Keratinocyte (primary cell): ENCODE results near the gene GABRD.

Experiments used
- CTCF ChIP-seq, 3 experiments: IDR thresholded peaks in 1 of 3; conservative IDR thresholded peaks in 1 of 3; optimal IDR thresholded peaks in 1 of 3; 2 replicates in 2 of 3; 3 replicates in 1 of 3; pipeline versions ENCODE3 to v1.5.1; 2011; ENCODE audit warnings: low read length in 3 of 3, mild to moderate bottlenecking in 3 of 3, moderate library complexity in 2 of 3, control low read depth in 1 of 3, inconsistent platforms in 1 of 3; ENCODE audit not compliant: insufficient read depth in 2 of 3; ENCODE audit errors: extremely low read depth in 1 of 3
- EZH2 ChIP-seq: IDR thresholded peaks from one replicate; pipeline ENCODE4 v1.6.1; 2012; ENCODE audit warnings: inconsistent platforms, mild to moderate bottlenecking, low read length, moderate library complexity

- no peak for TF ChIP-seq CTCF (optimal IDR thresholded peaks at IDR 0.05 in 1 of 3, IDR thresholded peaks at IDR 0.05 in 1 of 3, conservative IDR thresholded peaks at IDR 0.05 in 1 of 3; ENCODE audit: extremely low read depth in 1 of 3, insufficient read depth in 2 of 3, low read length in 3 of 3)
- TF ChIP-seq EZH2, result no peak
These were observed 41.4 kb downstream of the GABRD start for GRCh38 chr1:2060535-2060934.
